ENCODE data around the gene VCL.

DNA sequence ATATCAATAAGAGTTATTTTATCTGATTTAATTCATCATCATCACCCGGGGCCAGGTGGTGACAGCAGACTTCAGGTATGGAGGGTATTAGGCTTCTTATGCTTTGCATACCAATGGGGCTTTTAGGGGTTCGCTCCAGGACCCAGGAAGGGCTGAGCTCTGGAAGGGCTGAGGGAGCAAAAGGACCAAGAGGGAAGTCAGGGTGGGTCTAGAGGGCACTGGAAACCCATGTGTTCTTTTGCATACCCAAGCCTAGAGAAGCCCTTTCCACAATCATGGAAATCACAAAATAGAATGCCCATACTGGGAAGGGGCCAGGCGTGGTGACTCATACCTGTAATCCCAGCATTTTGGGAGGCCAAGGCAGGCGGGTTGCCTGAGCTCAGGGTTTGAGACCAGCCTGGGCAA is 30.9 kb upstream of the VCL start:
- TF ChIP-seq POLR2A (IDR thresholded peaks at IDR 0.05) (no peak), CTCF (IDR thresholded peaks at IDR 0.05) (no peak)
